ENCODE data around the gene FAM149A.

FAM149A gene

DNA sequence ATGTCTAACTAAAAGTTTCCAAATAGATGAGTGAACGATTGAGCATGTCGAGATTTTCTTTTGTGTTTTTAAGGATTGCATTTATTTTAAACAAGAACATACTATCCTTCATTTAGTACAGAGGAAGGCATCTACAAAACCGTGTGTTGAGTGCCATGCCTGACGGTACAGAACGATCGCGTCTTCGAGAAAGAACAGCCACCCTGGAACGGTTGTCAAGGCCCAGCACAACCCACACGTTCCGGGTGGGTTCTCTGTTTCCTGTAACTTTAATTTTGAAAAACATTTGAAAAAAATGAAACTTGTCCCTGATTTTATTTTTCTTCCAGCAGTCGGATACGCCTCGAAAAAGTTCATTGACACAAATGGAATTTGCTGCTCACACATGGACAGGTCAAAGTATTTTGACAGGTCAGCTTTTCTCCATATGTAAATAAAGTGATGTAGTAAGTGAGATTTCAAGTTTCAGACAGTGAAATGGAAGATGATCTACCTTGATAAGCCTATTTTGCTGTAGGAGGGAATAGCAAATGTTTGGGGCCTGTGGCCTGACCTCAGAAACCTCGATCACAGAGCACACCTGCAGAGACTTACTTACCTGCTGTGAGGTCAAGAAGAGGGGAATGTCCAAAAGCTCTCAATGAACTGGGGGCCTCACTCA, 62.5 kb downstream of the FAM149A start:
- Mint-ChIP-seq H3K27me3 (ENCODE audit: low read depth, poor library complexity) (peaks cover 4% of the 10 kb centered on the region), H3K4me1 (peaks cover 8% of the 10 kb centered on the region), H3K36me3 (ENCODE audit: low read depth) (no peaks in the 10 kb centered on the region), H3K9me3 (no peaks in the 10 kb centered on the region), H3K27ac (no peak overlapping the region), H3K4me3 (no peak overlapping the region)
- TF ChIP-seq, protein P1, sequence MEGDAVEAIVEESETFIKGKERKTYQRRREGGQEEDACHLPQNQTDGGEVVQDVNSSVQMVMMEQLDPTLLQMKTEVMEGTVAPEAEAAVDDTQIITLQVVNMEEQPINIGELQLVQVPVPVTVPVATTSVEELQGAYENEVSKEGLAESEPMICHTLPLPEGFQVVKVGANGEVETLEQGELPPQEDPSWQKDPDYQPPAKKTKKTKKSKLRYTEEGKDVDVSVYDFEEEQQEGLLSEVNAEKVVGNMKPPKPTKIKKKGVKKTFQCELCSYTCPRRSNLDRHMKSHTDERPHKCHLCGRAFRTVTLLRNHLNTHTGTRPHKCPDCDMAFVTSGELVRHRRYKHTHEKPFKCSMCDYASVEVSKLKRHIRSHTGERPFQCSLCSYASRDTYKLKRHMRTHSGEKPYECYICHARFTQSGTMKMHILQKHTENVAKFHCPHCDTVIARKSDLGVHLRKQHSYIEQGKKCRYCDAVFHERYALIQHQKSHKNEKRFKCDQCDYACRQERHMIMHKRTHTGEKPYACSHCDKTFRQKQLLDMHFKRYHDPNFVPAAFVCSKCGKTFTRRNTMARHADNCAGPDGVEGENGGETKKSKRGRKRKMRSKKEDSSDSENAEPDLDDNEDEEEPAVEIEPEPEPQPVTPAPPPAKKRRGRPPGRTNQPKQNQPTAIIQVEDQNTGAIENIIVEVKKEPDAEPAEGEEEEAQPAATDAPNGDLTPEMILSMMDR (IDR thresholded peaks at IDR 0.05), result no peak
- DNase-seq, result no peak

- Mint-ChIP-seq H3K27ac (no peak overlapping the region), H3K27me3 (ENCODE audit: low read depth, poor library complexity) (peaks cover 4% of the 10 kb centered on the region), H3K4me1 (peaks cover 8% of the 10 kb centered on the region), H3K36me3 (ENCODE audit: low read depth) (no peaks in the 10 kb centered on the region), H3K9me3 (no peaks in the 10 kb centered on the region), H3K4me3 (no peak overlapping the region)
- TF ChIP-seq, protein P1 (IDR thresholded peaks at IDR 0.05), result no peak
- DNase-seq, result no peak
Observed at GRCh38 chr4:186167605-186168004, 63.1 kb downstream of the FAM149A start.

DNA sequence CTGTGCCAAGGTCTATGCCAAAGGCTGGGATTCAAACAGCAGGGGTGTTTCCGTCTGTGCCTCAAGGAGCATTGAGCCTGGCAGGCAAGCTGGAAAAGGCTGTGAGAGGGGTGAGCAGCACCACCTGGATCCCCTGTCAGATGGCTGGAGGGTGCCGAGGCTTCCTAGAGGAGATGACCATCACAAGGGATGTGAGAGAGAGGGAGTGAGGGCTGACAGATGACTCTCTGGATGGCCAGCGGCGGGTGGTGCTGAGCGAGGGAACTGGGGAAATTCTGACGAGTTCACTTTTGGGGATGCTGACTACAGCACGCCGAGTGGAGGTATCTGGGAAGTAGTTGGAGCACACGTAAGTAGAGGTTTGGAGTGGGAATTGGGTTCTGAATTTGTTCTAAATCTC, 64.2 kb downstream of the FAM149A start:
- no peaks in the 10 kb centered on the region for H3K9me3 Mint-ChIP-seq
- H3K4me1 Mint-ChIP-seq, result peaks cover 8% of the 10 kb centered on the region
- no peaks in the 10 kb centered on the region for H3K36me3 Mint-ChIP-seq (ENCODE audit: low read depth)
- H3K27me3 Mint-ChIP-seq (ENCODE audit: low read depth, poor library complexity), result peaks cover 4% of the 10 kb centered on the region
- no peak for DNase-seq
- no peak overlapping the region for H3K4me3 Mint-ChIP-seq
- H3K27ac Mint-ChIP-seq, result peak overlapping the region; percentile 85
- TF ChIP-seq, protein P1 (IDR thresholded peaks at IDR 0.05), result no peak

DNA sequence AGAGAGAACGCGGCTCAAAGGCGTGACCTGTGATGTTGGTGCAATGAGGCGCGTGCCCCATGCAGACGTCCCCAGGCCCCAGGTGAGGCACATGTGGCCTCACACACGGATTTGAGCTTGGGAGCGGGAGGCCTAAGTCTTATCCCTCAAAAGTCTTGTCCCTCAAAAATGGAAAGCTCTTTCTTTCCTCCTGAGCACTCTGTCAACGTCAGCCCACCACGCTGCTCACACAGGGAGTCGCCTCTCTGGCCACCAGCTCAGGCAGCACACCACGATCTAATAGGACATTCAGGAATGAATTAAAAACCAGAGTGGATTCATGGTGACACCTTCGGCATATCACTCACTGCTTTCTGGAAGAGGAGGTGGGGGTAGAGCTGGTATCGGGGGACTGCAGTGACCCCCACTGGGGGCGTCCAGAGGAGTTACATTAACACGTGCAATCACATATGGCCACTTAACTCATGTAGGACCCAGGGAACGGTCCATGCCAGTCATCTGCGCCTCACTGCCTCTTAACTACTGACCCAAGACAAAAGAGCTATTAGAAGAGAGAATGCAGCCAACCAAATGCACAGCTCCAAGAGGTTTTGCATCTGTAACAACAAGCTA, 64.9 kb downstream of the FAM149A start:
- H3K36me3 Mint-ChIP-seq (ENCODE audit: low read depth), result no peaks in the 10 kb centered on the region
- peak overlapping the region; percentile 66 for H3K27ac Mint-ChIP-seq

GRCh38 chr4:186169945-186170802, 65.7 kb downstream of the FAM149A start:
- H3K27me3 Mint-ChIP-seq (ENCODE audit: low read depth, poor library complexity), result peaks cover under 1% of the 10 kb centered on the region
- no peak overlapping the region for H3K27ac Mint-ChIP-seq
- TF ChIP-seq, protein P1 (IDR thresholded peaks at IDR 0.05), result peak; percentile 16
- no peaks in the 10 kb centered on the region for H3K36me3 Mint-ChIP-seq (ENCODE audit: low read depth)
- H3K9me3 Mint-ChIP-seq, result no peaks in the 10 kb centered on the region
- H3K4me1 Mint-ChIP-seq, result peaks cover 8% of the 10 kb centered on the region
- no peak for DNase-seq
- H3K4me3 Mint-ChIP-seq, result no peak overlapping the region

More for the DNA sequence above, 64.9 kb downstream of the FAM149A start:
- DNase-seq, result no peak
- Mint-ChIP-seq H3K9me3 (no peaks in the 10 kb centered on the region), H3K27me3 (ENCODE audit: low read depth, poor library complexity) (peaks cover 4% of the 10 kb centered on the region), H3K4me1 (peaks cover 8% of the 10 kb centered on the region), H3K4me3 (no peak overlapping the region)
- TF ChIP-seq, protein P1 (IDR thresholded peaks at IDR 0.05), result no peak
